GM06990 (cell line): ENCODE measurements around the gene TMEM156.
A peak's percentile ranks its signal among the peaks of the same experiment; 100 is the strongest.

Experiments used
- DNase-seq: peaks from one replicate; pipeline ENCODE4 v3.0.0-alpha.2; 2011; ENCODE audit not compliant: insufficient read length; ENCODE audit errors: extremely low read depth
- H3K27me3 ChIP-seq: replicated peaks from 2 replicates; pipeline ENCODE4 v1.6.0; 2011; ENCODE audit warnings: low read length; ENCODE audit not compliant: control insufficient read depth, insufficient read depth
- H3K36me3 ChIP-seq: 2 replicates; pipeline ENCODE4 v1.5.1; 2011; ENCODE audit warnings: low read length; ENCODE audit not compliant: control insufficient read depth, insufficient read depth
- H3K4me3 ChIP-seq: replicated peaks from 2 replicates; pipeline ENCODE4 v1.5.1; 2011; ENCODE audit warnings: low read depth, mild to moderate bottlenecking, control low read depth, low read length
- TF ChIP-seq, protein P1 (sequence below): IDR thresholded peaks from 2 replicates; pipeline ENCODE4 v1.5.1; 2011; ENCODE audit warnings: low read length, control low read depth, mild to moderate bottlenecking, inconsistent platforms; ENCODE audit not compliant: insufficient read depth, poor library complexity, severe bottlenecking

The TMEM156 gene

DNA sequence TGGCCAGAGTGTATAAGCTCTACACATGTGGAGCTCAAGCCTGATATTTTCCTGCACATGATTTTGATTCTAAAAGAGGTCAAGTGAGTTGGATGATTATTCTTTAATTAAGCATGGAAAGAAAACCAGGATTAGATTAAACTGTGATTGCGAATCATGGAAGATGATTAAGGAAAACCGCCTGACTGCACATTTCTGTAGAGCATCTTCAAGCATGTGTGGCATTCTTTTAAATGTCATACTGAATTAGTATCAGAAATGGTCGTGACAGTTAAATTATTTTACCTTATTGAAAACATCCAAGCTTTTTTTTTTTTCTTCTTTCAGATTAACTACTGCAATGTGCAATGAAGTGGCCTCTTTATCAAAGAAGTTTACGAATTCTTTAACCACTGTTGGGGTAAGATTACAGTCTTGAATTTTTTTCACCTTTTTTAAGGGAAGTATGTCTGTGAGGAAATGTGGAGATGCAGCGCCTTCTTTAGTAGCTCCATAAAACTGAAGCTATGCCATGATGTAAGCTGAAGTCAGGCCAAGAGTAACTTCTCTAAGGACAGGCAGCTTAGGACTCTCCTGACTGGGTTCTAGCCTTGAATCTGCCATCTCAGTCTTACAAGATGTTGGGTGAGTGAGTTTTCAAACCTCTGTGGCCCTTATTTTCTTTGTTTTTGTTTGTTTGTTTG lies 96.7 kb downstream of the TMEM156 start:
- no peak overlapping the region for H3K4me3 ChIP-seq
- TF ChIP-seq, protein P1, sequence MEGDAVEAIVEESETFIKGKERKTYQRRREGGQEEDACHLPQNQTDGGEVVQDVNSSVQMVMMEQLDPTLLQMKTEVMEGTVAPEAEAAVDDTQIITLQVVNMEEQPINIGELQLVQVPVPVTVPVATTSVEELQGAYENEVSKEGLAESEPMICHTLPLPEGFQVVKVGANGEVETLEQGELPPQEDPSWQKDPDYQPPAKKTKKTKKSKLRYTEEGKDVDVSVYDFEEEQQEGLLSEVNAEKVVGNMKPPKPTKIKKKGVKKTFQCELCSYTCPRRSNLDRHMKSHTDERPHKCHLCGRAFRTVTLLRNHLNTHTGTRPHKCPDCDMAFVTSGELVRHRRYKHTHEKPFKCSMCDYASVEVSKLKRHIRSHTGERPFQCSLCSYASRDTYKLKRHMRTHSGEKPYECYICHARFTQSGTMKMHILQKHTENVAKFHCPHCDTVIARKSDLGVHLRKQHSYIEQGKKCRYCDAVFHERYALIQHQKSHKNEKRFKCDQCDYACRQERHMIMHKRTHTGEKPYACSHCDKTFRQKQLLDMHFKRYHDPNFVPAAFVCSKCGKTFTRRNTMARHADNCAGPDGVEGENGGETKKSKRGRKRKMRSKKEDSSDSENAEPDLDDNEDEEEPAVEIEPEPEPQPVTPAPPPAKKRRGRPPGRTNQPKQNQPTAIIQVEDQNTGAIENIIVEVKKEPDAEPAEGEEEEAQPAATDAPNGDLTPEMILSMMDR: no peak
- no peak for DNase-seq
- no peaks in the 10 kb centered on the region for H3K27me3 ChIP-seq
- H3K36me3 ChIP-seq: no peaks in the 10 kb centered on the region

DNA sequence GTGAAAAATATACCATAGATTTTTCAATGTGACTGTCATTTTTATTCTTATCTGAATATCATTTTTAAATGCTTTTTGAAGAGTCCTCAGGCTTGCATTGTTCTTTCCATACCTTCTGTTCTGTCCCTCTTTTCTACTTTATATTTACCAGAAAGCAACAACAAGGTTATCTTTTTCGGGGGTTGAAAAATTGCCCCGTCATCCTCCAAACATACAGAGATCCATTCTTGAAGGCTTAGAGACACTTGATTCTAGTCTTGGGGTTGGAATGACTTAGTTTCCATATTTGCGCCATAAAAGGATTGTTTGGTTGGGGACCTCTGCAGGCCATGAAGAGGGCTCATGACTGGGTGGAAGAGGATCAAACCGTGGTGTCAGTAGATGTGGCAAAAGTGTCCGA lies 101.1 kb downstream of the TMEM156 start:
- no peaks in the 10 kb centered on the region for H3K36me3 ChIP-seq
- TF ChIP-seq, protein P1: no peak
- no peak overlapping the region for H3K4me3 ChIP-seq
- no peak for DNase-seq
- no peaks in the 10 kb centered on the region for H3K27me3 ChIP-seq

DNA sequence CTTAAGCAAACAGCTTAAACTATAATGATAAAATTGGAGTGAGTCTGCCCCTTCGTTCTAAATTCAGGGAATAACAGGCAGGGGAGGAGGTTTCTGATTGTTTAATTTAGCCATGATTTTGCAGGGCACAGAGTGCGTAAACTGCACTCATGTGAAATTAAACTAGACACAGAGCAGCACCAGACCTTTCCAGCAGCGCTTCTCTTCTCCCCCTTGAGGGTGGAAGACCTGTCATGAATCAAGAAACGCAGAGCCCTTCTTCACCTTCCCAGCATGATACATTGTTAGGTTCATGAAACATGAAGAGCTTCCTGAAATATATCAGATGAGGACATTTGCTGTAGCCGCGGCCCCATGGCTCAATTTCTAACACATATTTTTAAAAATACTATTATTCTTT lies 101.5 kb downstream of the TMEM156 start:
- Histone ChIP-seq H3K36me3 (no peaks in the 10 kb centered on the region), H3K4me3 (no peak overlapping the region), H3K27me3 (no peaks in the 10 kb centered on the region)
- no peak for DNase-seq
- TF ChIP-seq, protein P1: no peak

DNA sequence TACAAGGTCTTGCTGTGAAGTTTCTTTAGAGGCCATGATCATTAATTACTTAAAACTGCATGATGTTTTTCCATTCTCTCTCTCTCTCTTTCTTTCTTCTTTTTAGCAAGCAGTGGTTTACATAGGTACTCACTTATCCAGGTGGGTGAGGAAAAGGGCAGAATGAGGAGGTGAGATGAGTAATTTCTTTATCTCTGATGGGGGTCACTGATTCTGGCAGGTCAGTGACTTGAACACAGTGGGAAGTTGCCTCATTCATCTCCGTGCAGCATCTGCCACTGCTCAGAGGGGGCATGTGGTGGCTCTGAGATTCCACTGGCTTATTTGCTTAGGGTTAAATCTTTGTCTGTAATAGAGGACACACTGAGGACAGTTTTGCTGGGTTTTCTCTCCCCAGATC lies 102.0 kb downstream of the TMEM156 start:
- TF ChIP-seq, protein P1: no peak
- H3K36me3 ChIP-seq: no peaks in the 10 kb centered on the region
- H3K4me3 ChIP-seq: no peak overlapping the region
- H3K27me3 ChIP-seq: no peaks in the 10 kb centered on the region
- peak; percentile 55 for DNase-seq

DNA sequence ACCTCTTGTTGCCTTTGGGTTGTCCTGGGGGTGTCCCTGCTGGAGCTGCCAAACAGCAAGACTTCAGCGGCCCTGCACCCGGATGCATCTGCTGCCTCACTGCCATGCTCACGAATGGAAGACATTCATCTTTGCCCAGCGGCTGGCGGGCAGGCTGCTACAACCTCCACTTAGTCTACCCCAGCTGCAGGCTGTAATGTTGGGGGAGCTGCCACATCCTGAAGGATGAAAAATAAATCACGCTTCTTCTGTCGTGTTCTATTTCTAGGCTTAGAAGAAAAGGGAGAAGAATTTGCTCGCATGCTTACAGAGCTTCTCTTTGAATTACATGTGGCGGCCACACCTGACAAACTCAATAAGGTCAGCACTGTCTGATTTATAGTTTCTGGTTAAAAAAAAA lies 103.2 kb downstream of the TMEM156 start:
- no peak for DNase-seq
- H3K27me3 ChIP-seq: no peaks in the 10 kb centered on the region
- TF ChIP-seq, protein P1: no peak
- H3K4me3 ChIP-seq: no peak overlapping the region
- no peaks in the 10 kb centered on the region for H3K36me3 ChIP-seq

DNA sequence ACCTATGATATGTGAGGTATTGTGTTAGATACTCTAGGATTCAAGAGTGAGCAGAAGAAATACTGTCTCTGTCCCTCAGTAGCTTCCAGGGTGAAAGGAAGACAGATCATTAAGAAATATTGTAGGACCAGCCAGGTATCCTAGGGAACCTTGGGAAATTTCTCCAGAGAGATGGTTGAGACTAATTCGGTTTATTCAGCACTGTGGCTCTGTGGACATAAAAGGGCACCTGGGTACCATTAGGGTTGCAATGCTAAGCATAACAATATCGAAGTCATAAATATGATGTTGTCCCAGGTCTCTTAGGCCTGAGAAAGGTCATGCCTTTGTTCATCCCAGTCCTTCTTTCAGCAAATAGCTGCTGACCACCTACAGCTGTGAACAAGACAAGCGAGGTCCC lies 103.6 kb downstream of the TMEM156 start:
- Histone ChIP-seq H3K27me3 (no peaks in the 10 kb centered on the region), H3K36me3 (no peaks in the 10 kb centered on the region), H3K4me3 (no peak overlapping the region)
- DNase-seq: no peak
- TF ChIP-seq, protein P1: no peak
